CD8-positive, alpha-beta memory T cell (primary cell): Measurements from ENCODE around the gene CYFIP2. TPM values are rescaled to one million over a fixed set of nuclear protein-coding genes. Genes with fewer than 3 reads are reported as not detected.
A peak's percentile ranks its signal among the peaks of the same experiment; 100 is the strongest.

Source experiments
- CTCF ChIA-PET: fragments of 350-600 bp; sonication (Branson Sonifier 250); formaldehyde crosslinking; loops from one replicate; lab custom pipeline; 2021; ENCODE audit warnings: antibody characterized with exemption; lab: Charles Lee
- POLR2A ChIA-PET: fragments of 350-600 bp; sonication (Branson Sonifier 250); formaldehyde crosslinking; loops from one replicate; lab custom pipeline; 2021; ENCODE audit warnings: antibody characterized with exemption; lab: Charles Lee
- DNase-seq, 5 donors: peaks; one replicate each; pipeline versions ENCODE4 v3.0.0 to v3.0.0-alpha.2; 2020 to 2022; ENCODE audit warnings: mixed read lengths in 1 of 5
- H3K27ac ChIP-seq: one replicate; pipeline ENCODE4 v1.7.0; 2013; ENCODE audit warnings: low read depth, mild to moderate bottlenecking, low read length, moderate library complexity
- H3K27me3 ChIP-seq: 2 replicates; pipeline ENCODE4 v1.7.0; 2013; ENCODE audit warnings: low read length, mild to moderate bottlenecking; ENCODE audit not compliant: insufficient read depth, poor library complexity, severe bottlenecking
- H3K36me3 ChIP-seq: 2 replicates; pipeline ENCODE4 v1.7.0; 2013; ENCODE audit warnings: mild to moderate bottlenecking, low read length, moderate library complexity; ENCODE audit not compliant: insufficient read depth
- H3K4me1 ChIP-seq: 2 replicates; pipeline ENCODE4 v1.7.0; 2013; ENCODE audit warnings: mild to moderate bottlenecking, low read length, moderate library complexity; ENCODE audit not compliant: insufficient read depth
- H3K4me3 ChIP-seq: 2 replicates; pipeline ENCODE4 v1.7.0; 2013; ENCODE audit warnings: mild to moderate bottlenecking, low read length
- H3K9me3 ChIP-seq: 2 replicates; pipeline ENCODE4 v1.7.0; 2013; ENCODE audit warnings: mild to moderate bottlenecking, low read length
- H3K27ac Mint-ChIP-seq, 8 donors: one replicate each; pipeline ENCODE4 v1.8.0; 2020 to 2021; ENCODE audit warnings: mixed read lengths in 8 of 8, mild to moderate bottlenecking in 6 of 8, inconsistent platforms in 3 of 8, moderate library complexity in 3 of 8
- H3K27me3 Mint-ChIP-seq, 2 donors: one replicate each; pipeline ENCODE4 v1.8.0; 2020 to 2021; ENCODE audit warnings: mixed read lengths in 2 of 2, mild to moderate bottlenecking in 1 of 2, moderate library complexity in 1 of 2
- H3K36me3 Mint-ChIP-seq, 3 donors: one replicate each; pipeline ENCODE4 v1.8.0; 2020 to 2021; ENCODE audit warnings: mixed read lengths in 3 of 3, inconsistent platforms in 1 of 3, mild to moderate bottlenecking in 1 of 3
- H3K4me1 Mint-ChIP-seq, 3 donors: one replicate each; pipeline ENCODE4 v1.8.0; 2020 to 2021; ENCODE audit warnings: mixed read lengths in 3 of 3, inconsistent platforms in 1 of 3, mild to moderate bottlenecking in 1 of 3
- H3K4me3 Mint-ChIP-seq, 7 donors: one replicate each; pipeline ENCODE4 v1.8.0; 2020 to 2021; ENCODE audit warnings: mixed read lengths in 7 of 7, mild to moderate bottlenecking in 6 of 7, moderate library complexity in 4 of 7, inconsistent platforms in 2 of 7
- H3K9me3 Mint-ChIP-seq, 5 donors: one replicate each; pipeline ENCODE4 v1.8.0; 2020 to 2022; ENCODE audit warnings: mixed read lengths in 5 of 5, mild to moderate bottlenecking in 3 of 5, moderate library complexity in 2 of 5, inconsistent platforms in 1 of 5
- polyA plus RNA-seq: library from polyadenylated mRNA; unstranded; fragments of 300-500 nt; fragmentation: Illumina TruSeq; gene quantifications from one replicate; pipeline ENCODE4 v1.2.3, GENCODE V29; 2021
- total RNA-seq, 2 experiments: library from RNA; stranded (reverse); gene quantifications; one replicate each; pipeline ENCODE4 v1.2.3, GENCODE V29; 2021

CYFIP2 gene
- total and polyA plus RNA-seq, 3 experiments from 2014 or later: 239 to 534 (median 259) TPM

- Histone ChIP-seq H3K9me3 (no peaks in the 10 kb centered on the region), H3K4me1 (peaks cover 84% of the 10 kb centered on the region), H3K36me3 (no peaks in the 10 kb centered on the region), H3K27ac (no peak overlapping the region), H3K27me3 (no peaks in the 10 kb centered on the region), H3K4me3 (peak overlapping the region; percentile 33)
- H3K9me3 Mint-ChIP-seq: no peaks in the 10 kb centered on the region
- peak overlapping the region; percentile 95 to 99 (median 98) for H3K27ac Mint-ChIP-seq
- peak overlapping the region; percentile 84 to 99 (median 97) for H3K4me3 Mint-ChIP-seq
- H3K4me1 Mint-ChIP-seq: peaks cover 87 to 94% (median 92%) of the 10 kb centered on the region in 3 donors
- peaks cover 0 to 2% of the 10 kb centered on the region in 2 donors for H3K27me3 Mint-ChIP-seq
- peaks cover 7 to 39% (median 10%) of the 10 kb centered on the region in 3 donors for H3K36me3 Mint-ChIP-seq
- POLR2A ChIA-PET: no interaction called here
- CTCF ChIA-PET: no interaction called here
- DNase-seq: no peak
Observed at GRCh38 chr5:157269761-157270272, 3.9 kb downstream of the CYFIP2 start.

DNA sequence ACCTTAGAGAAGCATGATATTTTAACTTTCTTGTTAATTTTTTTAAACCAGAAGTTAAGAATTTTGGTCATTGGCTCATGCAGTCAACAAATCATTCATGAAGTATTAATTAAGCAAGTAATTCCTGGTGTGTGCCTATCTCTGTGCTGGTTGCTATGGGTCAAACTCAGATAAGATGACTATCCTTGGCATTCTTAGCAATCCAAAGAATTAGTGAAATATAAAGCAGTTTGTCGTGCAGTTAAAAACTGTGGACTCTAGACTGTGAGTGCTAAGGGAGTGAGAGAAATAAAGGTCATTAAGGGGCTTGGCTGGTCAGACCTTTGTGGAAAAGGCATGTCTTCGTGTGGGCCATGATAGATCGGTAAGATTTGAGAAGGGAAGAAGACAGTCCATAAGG lies 4.8 kb downstream of the CYFIP2 start:
- Histone ChIP-seq H3K27ac (no peak overlapping the region), H3K4me1 (peaks cover 83% of the 10 kb centered on the region), H3K4me3 (peak overlapping the region; percentile 33), H3K27me3 (no peaks in the 10 kb centered on the region), H3K9me3 (no peaks in the 10 kb centered on the region), H3K36me3 (no peaks in the 10 kb centered on the region)
- Mint-ChIP-seq H3K4me1 (peaks cover 86 to 92% (median 88%) of the 10 kb centered on the region in 3 donors), H3K27ac (peak overlapping the region; percentile 96 to 99 (median 98)), H3K4me3 (peak overlapping the region in 6 of 7 donors; percentile 32 to 86 (median 80)), H3K9me3 (no peaks in the 10 kb centered on the region), H3K27me3 (no peaks in the 10 kb centered on the region), H3K36me3 (peaks cover 7 to 37% (median 10%) of the 10 kb centered on the region in 3 donors)
- POLR2A ChIA-PET: interaction anchor here (1.2 kb wide), 1 partner anchor 8 kb away, joined by 3 read pairs; no protein-coding TSS in a partner anchor
- CTCF ChIA-PET: interaction anchor here (0.9 to 2.3 kb wide), 2 partner anchors 47 to 57 kb away, joined by 3 to 6 read pairs; no protein-coding TSS in a partner anchor
- DNase-seq: no peak

DNA sequence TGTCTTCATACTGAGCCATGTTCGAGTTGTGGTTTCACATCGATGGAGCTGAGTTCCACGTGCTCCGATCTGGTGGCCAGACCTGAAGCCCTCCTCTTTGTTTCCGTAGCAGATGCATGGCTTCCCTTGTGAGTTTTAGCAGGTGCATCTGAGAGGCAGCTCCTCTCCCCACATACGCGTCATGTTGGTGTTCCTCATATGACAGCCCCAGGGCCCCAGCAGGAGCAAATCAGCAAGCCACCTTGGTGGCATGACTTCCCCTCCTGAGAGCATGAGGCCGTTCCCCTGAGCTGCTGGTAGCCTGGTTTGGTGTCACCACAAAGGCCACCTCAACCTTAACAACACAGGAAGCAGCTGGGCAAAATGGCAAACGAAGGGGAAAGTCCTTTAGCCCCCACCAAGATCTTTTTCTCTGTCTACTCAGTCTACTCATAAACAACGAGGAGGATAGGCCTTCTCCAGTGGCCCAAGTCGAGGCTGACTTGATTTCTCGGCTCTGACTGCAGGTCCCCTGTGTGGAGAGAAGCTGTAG lies 5.9 kb downstream of the CYFIP2 start:
- Histone ChIP-seq H3K27me3 (no peaks in the 10 kb centered on the region), H3K4me3 (peak overlapping the region; percentile 33), H3K9me3 (no peaks in the 10 kb centered on the region), H3K4me1 (peaks cover 94% of the 10 kb centered on the region), H3K27ac (peak overlapping the region; percentile 57), H3K36me3 (no peaks in the 10 kb centered on the region)
- Mint-ChIP-seq H3K27ac (peak overlapping the region; percentile 96 to 99 (median 98)), H3K36me3 (peaks cover 7 to 37% (median 10%) of the 10 kb centered on the region in 3 donors), H3K9me3 (no peaks in the 10 kb centered on the region), H3K4me3 (peak overlapping the region; percentile 74 to 89 (median 79)), H3K27me3 (no peaks in the 10 kb centered on the region), H3K4me1 (peaks cover 92 to 98% (median 95%) of the 10 kb centered on the region in 3 donors)
- CTCF ChIA-PET: interaction anchor here (0.9 to 3.4 kb wide), 13 partner anchors 12 to 123 kb away, joined by 3 to 28 read pairs (median 5); partner anchors contain the start of gene ITK
- POLR2A ChIA-PET: interaction anchor here (0.7 to 3.6 kb wide), 15 partner anchors 9 to 129 kb away, joined by 3 to 25 read pairs (median 5); partner anchors contain the start of genes ITK and MED7
- DNase-seq: peak; percentile 71 to 95 (median 94)

DNA sequence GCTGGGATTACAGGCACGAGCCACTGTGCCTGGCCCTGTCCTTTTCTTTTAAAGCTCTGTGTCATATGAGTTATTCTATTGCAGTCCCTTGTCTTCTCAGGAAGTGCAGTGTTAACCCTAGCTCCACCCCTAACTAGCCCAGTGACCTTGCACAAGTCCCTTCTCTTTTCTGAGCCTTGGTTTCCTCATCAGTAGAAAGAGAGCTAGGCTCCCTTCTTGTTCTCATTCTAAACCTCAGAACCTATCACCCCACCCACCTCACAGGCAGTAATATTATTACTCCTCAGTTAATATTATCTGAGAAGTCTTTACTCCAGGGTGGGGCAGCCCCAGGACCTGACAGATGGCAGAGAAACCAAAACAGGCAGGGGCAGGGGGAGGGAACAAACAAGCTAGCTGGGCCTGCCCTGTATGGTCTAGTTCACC lies 7.2 kb downstream of the CYFIP2 start:
- DNase-seq: peak in 1 of 5 donors; percentile 19
- Histone ChIP-seq H3K27ac (peak overlapping the region; percentile 57), H3K36me3 (no peaks in the 10 kb centered on the region), H3K4me1 (peaks cover 92% of the 10 kb centered on the region), H3K9me3 (no peaks in the 10 kb centered on the region), H3K4me3 (peak overlapping the region; percentile 23), H3K27me3 (no peaks in the 10 kb centered on the region)
- CTCF ChIA-PET: interaction anchor here (0.7 to 3.4 kb wide), 17 partner anchors 10 to 124 kb away, joined by 3 to 28 read pairs (median 5); no protein-coding TSS in a partner anchor
- peak overlapping the region; percentile 64 to 89 (median 79) for H3K4me3 Mint-ChIP-seq
- peaks cover 7 to 28% (median 10%) of the 10 kb centered on the region in 3 donors for H3K36me3 Mint-ChIP-seq
- POLR2A ChIA-PET: interaction anchor here (0.6 to 3.6 kb wide), 10 partner anchors 14 to 130 kb away, joined by 3 to 25 read pairs (median 3); partner anchors contain the start of gene MED7
- H3K27ac Mint-ChIP-seq: peak overlapping the region; percentile 89 to 99 (median 98)
- H3K27me3 Mint-ChIP-seq: no peaks in the 10 kb centered on the region
- peaks cover 91 to 97% (median 93%) of the 10 kb centered on the region in 3 donors for H3K4me1 Mint-ChIP-seq
- H3K9me3 Mint-ChIP-seq: no peaks in the 10 kb centered on the region

DNA sequence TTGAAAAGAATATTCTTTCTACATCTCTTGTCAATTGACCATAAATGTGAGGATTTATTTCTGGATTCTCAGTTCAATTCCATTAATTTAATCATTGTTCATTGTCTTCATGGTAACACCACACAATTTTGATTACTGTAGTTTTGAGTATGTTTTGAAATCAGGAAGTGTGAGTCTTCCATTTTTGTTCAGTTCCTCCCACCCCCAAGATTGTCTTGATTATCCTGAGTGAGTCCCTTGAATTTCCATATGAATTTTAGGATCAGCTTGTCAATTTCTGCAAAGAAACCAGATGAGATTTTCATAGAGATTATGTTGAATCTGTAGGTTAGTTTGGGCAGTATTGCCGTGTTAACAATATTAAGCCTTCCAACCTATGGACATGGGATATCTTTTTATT lies 9.5 kb downstream of the CYFIP2 start:
- H3K36me3 Mint-ChIP-seq: peaks cover 5 to 18% (median 6%) of the 10 kb centered on the region in 3 donors
- Histone ChIP-seq H3K4me3 (no peak overlapping the region), H3K27me3 (no peaks in the 10 kb centered on the region), H3K36me3 (no peaks in the 10 kb centered on the region), H3K27ac (no peak overlapping the region), H3K4me1 (peaks cover 93% of the 10 kb centered on the region), H3K9me3 (no peaks in the 10 kb centered on the region)
- DNase-seq: no peak
- H3K4me3 Mint-ChIP-seq: peak overlapping the region in 4 of 7 donors; percentile 4 to 24 (median 18)
- no peaks in the 10 kb centered on the region for H3K27me3 Mint-ChIP-seq
- no peaks in the 10 kb centered on the region for H3K9me3 Mint-ChIP-seq
- peak overlapping the region in 6 of 8 donors; percentile 10 to 84 (median 60) for H3K27ac Mint-ChIP-seq
- ChIA-PET POLR2A (interaction anchor here (1.0 to 1.2 kb wide), 2 partner anchors 19 to 54 kb away, joined by 3 read pairs; no protein-coding TSS in a partner anchor), CTCF (interaction anchor here (2.7 kb wide), 1 partner anchor 9 kb away, joined by 7 read pairs; the partner anchor contains the start of gene CYFIP2)
- peaks cover 88 to 97% (median 93%) of the 10 kb centered on the region in 3 donors for H3K4me1 Mint-ChIP-seq

- H3K4me1 ChIP-seq: peaks cover 92% of the 10 kb centered on the region
- Mint-ChIP-seq H3K9me3 (no peaks in the 10 kb centered on the region), H3K36me3 (peaks cover 0 to 24% (median 7%) of the 10 kb centered on the region in 3 donors), H3K4me1 (peaks cover 89 to 97% (median 94%) of the 10 kb centered on the region in 3 donors), H3K27me3 (no peaks in the 10 kb centered on the region), H3K27ac (peak overlapping the region; percentile 6 to 79 (median 44)), H3K4me3 (no peak overlapping the region)
- POLR2A ChIA-PET: interaction anchor here (0.5 to 1.5 kb wide), 4 partner anchors 12 to 136 kb away, joined by 3 to 5 read pairs (median 4); partner anchors contain the start of gene MED7
- H3K36me3 ChIP-seq: no peaks in the 10 kb centered on the region
- DNase-seq: no peak
- H3K27me3 ChIP-seq: no peaks in the 10 kb centered on the region
- H3K9me3 ChIP-seq: no peaks in the 10 kb centered on the region
- H3K4me3 ChIP-seq: no peak overlapping the region
- no peak overlapping the region for H3K27ac ChIP-seq
- CTCF ChIA-PET: interaction anchor here (0.7 to 1.2 kb wide), 2 partner anchors 10 to 57 kb away, joined by 3 read pairs; no protein-coding TSS in a partner anchor
Observed at GRCh38 chr5:157278319-157279037, 12.6 kb downstream of the CYFIP2 start.

DNA sequence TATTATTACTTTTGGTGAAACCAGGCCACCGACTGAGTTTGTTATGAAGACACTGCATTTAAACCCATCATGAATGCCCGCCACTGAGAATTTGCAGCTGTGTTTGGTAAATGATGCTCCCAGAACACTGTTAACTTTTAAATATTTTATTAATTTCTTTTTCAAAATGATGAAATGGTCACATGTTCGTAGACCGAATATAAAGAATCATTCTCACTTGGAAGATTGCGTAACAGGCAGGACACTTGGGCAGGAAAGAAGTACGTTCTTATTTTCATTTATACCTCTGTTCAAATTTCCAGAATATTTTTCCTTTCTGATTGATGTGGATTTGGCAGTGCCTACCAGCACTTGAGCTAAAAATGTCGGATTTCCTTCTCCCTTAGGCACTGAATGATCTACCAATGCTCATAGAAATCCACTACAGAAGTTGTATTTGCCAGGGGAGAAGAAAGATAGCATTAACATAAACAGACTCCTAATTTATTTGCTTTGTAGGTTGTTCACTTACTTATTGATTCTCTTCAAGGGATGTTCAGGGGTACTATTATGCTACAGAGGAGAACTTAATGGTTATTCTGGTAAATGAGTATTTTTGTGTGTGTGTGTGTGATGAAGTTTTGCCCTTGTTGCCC lies 13.8 kb downstream of the CYFIP2 start:
- Mint-ChIP-seq H3K27me3 (no peaks in the 10 kb centered on the region), H3K36me3 (peaks cover 0 to 28% (median 7%) of the 10 kb centered on the region in 3 donors), H3K4me3 (peak overlapping the region in 4 of 7 donors; percentile 11 to 47 (median 34)), H3K4me1 (peaks cover 89 to 97% (median 94%) of the 10 kb centered on the region in 3 donors), H3K9me3 (no peaks in the 10 kb centered on the region), H3K27ac (peak overlapping the region in 7 of 8 donors; percentile 49 to 92 (median 71))
- Histone ChIP-seq H3K27ac (no peak overlapping the region), H3K9me3 (no peaks in the 10 kb centered on the region), H3K36me3 (no peaks in the 10 kb centered on the region), H3K4me1 (peaks cover 94% of the 10 kb centered on the region), H3K4me3 (no peak overlapping the region), H3K27me3 (no peaks in the 10 kb centered on the region)
- CTCF ChIA-PET: interaction anchor here (0.8 to 1.2 kb wide), 2 partner anchors 9 to 15 kb away, joined by 3 read pairs; no protein-coding TSS in a partner anchor
- DNase-seq: no peak
- POLR2A ChIA-PET: interaction anchor here (0.8 to 1.5 kb wide), 3 partner anchors 13 to 137 kb away, joined by 3 to 4 read pairs (median 3); partner anchors contain the start of gene MED7
